HCT116 (cell line): ENCODE results near the gene DHX34. TPM values are rescaled to one million over a fixed set of nuclear protein-coding genes. Genes with fewer than 3 reads are reported as not detected.

Source experiments
- ATAC-seq: fragments of 200-7000 bp; cut with Tn5 transposase; 2 replicates; pipeline ENCODE4 v1.9.1; 2020; ENCODE audit warnings: mild to moderate bottlenecking, moderate library complexity
- BruUV-seq: library from RNA; stranded (reverse); fragments of 400-500 nt; replicated peaks from 2 replicates; lab custom pipeline; 2021; lab: Mats Ljungman, UMichigan
- CTCF ChIA-PET: fragments of 300-600 bp; sonication (Branson Sonifier 250); formaldehyde crosslinking; loops from one replicate; lab custom pipeline; 2021; ENCODE audit warnings: antibody characterized with exemption; lab: Charles Lee
- POLR2A ChIA-PET: fragments of 300-600, 350-600 bp; sonication (Branson Sonifier 250); formaldehyde crosslinking; loops from one replicate; lab custom pipeline; 2021; ENCODE audit warnings: antibody characterized with exemption; lab: Charles Lee
- RAD21 ChIA-PET, 2 experiments: fragments of 300-600 bp; sonication (Branson Sonifier 250); formaldehyde crosslinking; loops; one replicate each; lab custom pipeline; 2023; ENCODE audit warnings: low total read pairs in 2 of 2; ENCODE audit not compliant: uncharacterized antibody in 2 of 2, unreplicated experiment in 2 of 2, low non-redundant PET in 1 of 2; lab: Charles Lee
- DNase-seq: peaks from one replicate; pipeline ENCODE4 v3.0.0-alpha.2; 2010; ENCODE audit warnings: low read depth, low spot score
- H2AFZ ChIP-seq: fragments of 200-600 bp; shearing (Covaris generic), sonication (generic); 2 replicates; pipeline ENCODE4 v1.6.1; 2017; ENCODE audit warnings: low read depth, mixed run types, mixed read lengths, antibody characterized with exemption, low read length; ENCODE audit not compliant: poor library complexity, severe bottlenecking
- H3K27ac ChIP-seq: 2 replicates; pipeline ENCODE4 v1.5.1; 2012; ENCODE audit warnings: low read depth, low read length
- H3K27me3 ChIP-seq: fragments of 200-600 bp; sonication (generic); 2 replicates; pipeline ENCODE4 v1.6.1; 2016; ENCODE audit warnings: mixed run types, low read length, mixed read lengths; ENCODE audit not compliant: insufficient read depth
- H3K36me3 ChIP-seq, 2 experiments: fragments of 200-500 bp in 1 of 2; fragments of 200-600 bp in 1 of 2; sonication (Bioruptor generic) in 1 of 2; sonication (generic) in 1 of 2; 2 replicates each; pipeline versions ENCODE4 v1.5.1 to v1.6.1; 2014 to 2016; ENCODE audit warnings: low read length in 2 of 2, inconsistent platforms in 1 of 2, mixed read lengths in 1 of 2, mixed run types in 1 of 2; ENCODE audit not compliant: insufficient read depth in 2 of 2, control insufficient read depth in 1 of 2
- H3K4me1 ChIP-seq, 2 experiments: fragments of 200-600 bp in 1 of 2; sonication (generic) in 1 of 2; 2 replicates each; pipeline versions ENCODE4 v1.5.1 to v1.6.1; 2012 to 2017; ENCODE audit warnings: low read length in 2 of 2, inconsistent platforms in 1 of 2, mild to moderate bottlenecking in 1 of 2, mixed read lengths in 1 of 2, mixed run types in 1 of 2, moderate library complexity in 1 of 2; ENCODE audit not compliant: insufficient read depth in 2 of 2, control insufficient read depth in 1 of 2
- H3K4me2 ChIP-seq: fragments of 200-600 bp; sonication (generic); 2 replicates; pipeline ENCODE4 v1.6.1; 2017; ENCODE audit warnings: mixed run types, low read length, mixed read lengths
- H3K4me3 ChIP-seq, 2 experiments: fragments of 200-600 bp in 1 of 2; sonication (generic) in 1 of 2; replicated peaks in 1 of 2; 2 replicates each; pipeline ENCODE4 v1.5.1; 2011 to 2016; ENCODE audit warnings: low read length in 2 of 2, control low read depth in 1 of 2, low read depth in 1 of 2, mild to moderate bottlenecking in 1 of 2, mixed read lengths in 1 of 2, mixed run types in 1 of 2
- H3K79me2 ChIP-seq: fragments of 200-600 bp; sonication (generic); 2 replicates; pipeline ENCODE4 v1.6.1; 2017; ENCODE audit warnings: mild to moderate bottlenecking, mixed run types, low read length, moderate library complexity, mixed read lengths; ENCODE audit not compliant: insufficient read depth
- H3K9ac ChIP-seq: fragments of 200-600 bp; sonication (generic); 2 replicates; pipeline ENCODE4 v1.6.1; 2016; ENCODE audit warnings: low read length, mixed read lengths
- H3K9me2 ChIP-seq: fragments of 200-600 bp; sonication (generic), shearing (Covaris generic); 2 replicates; pipeline ENCODE4 v1.6.1; 2017; ENCODE audit warnings: mixed run types, mild to moderate bottlenecking, moderate library complexity; ENCODE audit not compliant: insufficient read depth
- H3K9me3 ChIP-seq, 2 experiments: fragments of 200-500 bp in 1 of 2; fragments of 200-600 bp in 1 of 2; sonication (Bioruptor generic) in 1 of 2; sonication (generic) in 1 of 2; 2 replicates each; pipeline ENCODE4 v1.6.1; 2014 to 2017; ENCODE audit warnings: low read length in 2 of 2, mixed read lengths in 2 of 2, inconsistent platforms in 1 of 2, low read depth in 1 of 2, mild to moderate bottlenecking in 1 of 2, mixed run types in 1 of 2, moderate library complexity in 1 of 2; ENCODE audit not compliant: control insufficient read depth in 1 of 2, insufficient read depth in 1 of 2
- H4K20me1 ChIP-seq: fragments of 200-600 bp; sonication (generic), shearing (Covaris generic); 2 replicates; pipeline ENCODE4 v1.6.1; 2017; ENCODE audit warnings: mixed run types, mild to moderate bottlenecking, moderate library complexity; ENCODE audit not compliant: insufficient read depth
- CBX3 ChIP-seq: IDR thresholded peaks from 2 replicates; pipeline ENCODE4 v1.6.1; 2012; ENCODE audit warnings: low read depth
- CEBPB ChIP-seq: IDR thresholded peaks from 2 replicates; pipeline ENCODE4 v1.6.1; 2012; ENCODE audit warnings: low read depth
- EGR1 ChIP-seq: IDR thresholded peaks from 2 replicates; pipeline ENCODE4 v1.6.1; 2012; ENCODE audit warnings: low read depth
- FOSL1 ChIP-seq: IDR thresholded peaks from 2 replicates; pipeline ENCODE4 v1.6.1; 2012; ENCODE audit warnings: low read depth
- POLR2AphosphoS5 ChIP-seq: IDR thresholded peaks from 2 replicates; pipeline ENCODE4 v1.6.1; 2011; ENCODE audit warnings: mild to moderate bottlenecking, low read depth, low read length, moderate library complexity
- RAD21 ChIP-seq: IDR thresholded peaks from 2 replicates; pipeline ENCODE4 v1.6.1; 2012; ENCODE audit warnings: low read depth, mild to moderate bottlenecking
- REST ChIP-seq: IDR thresholded peaks from 2 replicates; pipeline ENCODE4 v1.6.1; 2012; ENCODE audit warnings: low read depth
- SP1 ChIP-seq: IDR thresholded peaks from 2 replicates; pipeline ENCODE4 v1.6.1; 2012; ENCODE audit warnings: low read depth
- TCF7L2 ChIP-seq: IDR thresholded peaks from 2 replicates; pipeline ENCODE4 v1.7.0; 2011; ENCODE audit warnings: borderline replicate concordance, inconsistent platforms; ENCODE audit not compliant: insufficient read depth, insufficient read length; ENCODE audit errors: extremely low read depth
- ZBTB33 ChIP-seq: IDR thresholded peaks from 2 replicates; pipeline ENCODE4 v1.6.1; 2011; ENCODE audit warnings: mild to moderate bottlenecking, low read length, moderate library complexity; ENCODE audit not compliant: insufficient replicate concordance; ENCODE audit errors: extremely low read depth
- ZFX ChIP-seq: fragments of 450-650 bp; IDR thresholded peaks from 2 replicates; pipeline ENCODE4 v1.6.1; 2017
- intact Hi-C: fragments of 100-400 bp; cut with micrococcal nuclease; formaldehyde crosslinking; loops from 2 replicates; pipeline ENCODE4 v1.10.0; 2022
- total RNA-seq: library from RNA; stranded (reverse); gene quantifications from one replicate; pipeline ENCODE4 v1.2.1, GENCODE V29; 2021; ENCODE audit not compliant: unreplicated experiment

Gene DHX34
- total RNA-seq, 1 experiment from 2014 or later: 30.5 TPM

GRCh38 chr19:47419030-47419783 lies 70.1 kb downstream of the DHX34 start, which contains the start of gene MEIS3:
TSS of gene MEIS3 (minus strand) at chr19:47419527. CDS start at chr19:47419081, 446 bp downstream.
- Histone ChIP-seq H2AFZ (no peak within 1 kb of the TSS), H3K4me1 (peaks cover 9 to 13% of the 10 kb centered on the region in 2 experiments; a peak in 3 of 4 replicates), H3K4me3 (peak within 1 kb of the TSS; percentile 51 to 63), H4K20me1 (no peaks in the 10 kb centered on the region), H3K9me2 (no peaks in the 10 kb centered on the region), H3K36me3 (no peaks in the 10 kb centered on the region), H3K79me2 (no peaks in the 10 kb centered on the region), H3K9me3 (no peaks in the 10 kb centered on the region), H3K27me3 (peaks cover 20% of the 10 kb centered on the region; the same call in 1 of the 2 replicates), H3K4me2 (peak within 1 kb of the TSS; percentile 85), H3K9ac (peak within 1 kb of the TSS; percentile 62), H3K27ac (peak within 1 kb of the TSS; percentile 71; the same call in 1 of the 2 replicates)
- peak; percentile 52 for ATAC-seq
- no peak for TF ChIP-seq CEBPB
- TF ChIP-seq TCF7L2: no peak
- TF ChIP-seq POLR2AphosphoS5: no peak
- no peak for TF ChIP-seq RAD21
- TF ChIP-seq ZBTB33: no peak
- no peak for TF ChIP-seq ZFX
- no peak for TF ChIP-seq SP1
- no peak for TF ChIP-seq CBX3
- TF ChIP-seq REST: no peak
- TF ChIP-seq FOSL1: no peak
- no peak for TF ChIP-seq EGR1
- RAD21 ChIA-PET: no interaction called here
- no peak for DNase-seq
- POLR2A ChIA-PET: no interaction called here
- intact Hi-C loops: no loop called here
- CTCF ChIA-PET: interaction anchor here (0.7 kb wide), 1 partner anchor 18 kb away, joined by 3 read pairs; no protein-coding TSS in a partner anchor
- BruUV-seq: no TSS peak
